Measurements from ENCODE around the gene C1orf35. TPM values are rescaled to one million over a fixed set of nuclear protein-coding genes. Genes with fewer than 3 reads are reported as not detected.

C1orf35 gene
- total and polyA plus RNA-seq, 9 of the 15 experiments (the other 6 are each of a cell fraction or from before 2014, with no cell fraction given), result 3.2 to 48.7 (median 12.5) TPM

- TF ChIP-seq, protein P1, sequence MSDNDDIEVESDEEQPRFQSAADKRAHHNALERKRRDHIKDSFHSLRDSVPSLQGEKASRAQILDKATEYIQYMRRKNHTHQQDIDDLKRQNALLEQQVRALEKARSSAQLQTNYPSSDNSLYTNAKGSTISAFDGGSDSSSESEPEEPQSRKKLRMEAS (CRISPR knock-in tag; IDR thresholded peaks at IDR 0.05), result peak; percentile 59
- TF ChIP-seq TEAD1 (CRISPR knock-in tag; IDR thresholded peaks at IDR 0.05) (0 out of 4 replicates have a peak, but pooled peaks of 1 of the 2 experiments have one; percentile 19), NFRKB (IDR thresholded peaks at IDR 0.05; ENCODE audit: low read depth) (no peak), ZNF780A (CRISPR knock-in tag; IDR thresholded peaks at IDR 0.05) (no peak), POLR2AphosphoS5 (IDR thresholded peaks at IDR 0.05; ENCODE audit: control insufficient read depth, insufficient read depth, low read depth, low read length) (0 out of 2 replicates have a peak, but pooled peaks have one; percentile 6), LEF1 (IDR thresholded peaks at IDR 0.05) (no peak), ARHGAP35 (IDR thresholded peaks at IDR 0.05; ENCODE audit: partially characterized antibody) (no peak), TCFL5 (CRISPR knock-in tag; conservative IDR thresholded peaks at IDR 0.05) (no peak), TBP (optimal IDR thresholded peaks at IDR 0.05; ENCODE audit: low read depth, low read length) (peak; percentile 38), NFE2L1 (tag; IDR thresholded peaks at IDR 0.05; ENCODE audit: borderline replicate concordance, low read depth) (no peak), ZNF766 (CRISPR knock-in tag; conservative IDR thresholded peaks at IDR 0.05) (no peak; the same call in 1 of the 2 replicates), ASH1L (IDR thresholded peaks at IDR 0.05; ENCODE audit: borderline replicate concordance, low read depth, partially characterized antibody) (no peak), MAFG (tag; conservative IDR thresholded peaks at IDR 0.05) (no peak), ZNF311 (CRISPR knock-in tag; IDR thresholded peaks at IDR 0.05) (no peak), ZNF354B (CRISPR knock-in tag; IDR thresholded peaks at IDR 0.05) (no peak), ELF1 (tag; IDR thresholded peaks at IDR 0.05) (no peak), BMI1 (IDR thresholded peaks at IDR 0.05; ENCODE audit: low read length) (no peak)
- TF ChIP-seq, protein P2, sequence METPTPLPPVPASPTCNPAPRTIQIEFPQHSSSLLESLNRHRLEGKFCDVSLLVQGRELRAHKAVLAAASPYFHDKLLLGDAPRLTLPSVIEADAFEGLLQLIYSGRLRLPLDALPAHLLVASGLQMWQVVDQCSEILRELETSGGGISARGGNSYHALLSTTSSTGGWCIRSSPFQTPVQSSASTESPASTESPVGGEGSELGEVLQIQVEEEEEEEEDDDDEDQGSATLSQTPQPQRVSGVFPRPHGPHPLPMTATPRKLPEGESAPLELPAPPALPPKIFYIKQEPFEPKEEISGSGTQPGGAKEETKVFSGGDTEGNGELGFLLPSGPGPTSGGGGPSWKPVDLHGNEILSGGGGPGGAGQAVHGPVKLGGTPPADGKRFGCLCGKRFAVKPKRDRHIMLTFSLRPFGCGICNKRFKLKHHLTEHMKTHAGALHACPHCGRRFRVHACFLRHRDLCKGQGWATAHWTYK (CRISPR knock-in tag; IDR thresholded peaks at IDR 0.05), result no peak
- TF ChIP-seq, protein P3, sequence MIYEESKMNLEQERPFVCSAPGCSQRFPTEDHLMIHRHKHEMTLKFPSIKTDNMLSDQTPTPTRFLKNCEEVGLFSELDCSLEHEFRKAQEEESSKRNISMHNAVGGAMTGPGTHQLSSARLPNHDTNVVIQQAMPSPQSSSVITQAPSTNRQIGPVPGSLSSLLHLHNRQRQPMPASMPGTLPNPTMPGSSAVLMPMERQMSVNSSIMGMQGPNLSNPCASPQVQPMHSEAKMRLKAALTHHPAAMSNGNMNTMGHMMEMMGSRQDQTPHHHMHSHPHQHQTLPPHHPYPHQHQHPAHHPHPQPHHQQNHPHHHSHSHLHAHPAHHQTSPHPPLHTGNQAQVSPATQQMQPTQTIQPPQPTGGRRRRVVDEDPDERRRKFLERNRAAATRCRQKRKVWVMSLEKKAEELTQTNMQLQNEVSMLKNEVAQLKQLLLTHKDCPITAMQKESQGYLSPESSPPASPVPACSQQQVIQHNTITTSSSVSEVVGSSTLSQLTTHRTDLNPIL (CRISPR knock-in tag; IDR thresholded peaks at IDR 0.05), result no peak
- TF ChIP-seq, protein P4, sequence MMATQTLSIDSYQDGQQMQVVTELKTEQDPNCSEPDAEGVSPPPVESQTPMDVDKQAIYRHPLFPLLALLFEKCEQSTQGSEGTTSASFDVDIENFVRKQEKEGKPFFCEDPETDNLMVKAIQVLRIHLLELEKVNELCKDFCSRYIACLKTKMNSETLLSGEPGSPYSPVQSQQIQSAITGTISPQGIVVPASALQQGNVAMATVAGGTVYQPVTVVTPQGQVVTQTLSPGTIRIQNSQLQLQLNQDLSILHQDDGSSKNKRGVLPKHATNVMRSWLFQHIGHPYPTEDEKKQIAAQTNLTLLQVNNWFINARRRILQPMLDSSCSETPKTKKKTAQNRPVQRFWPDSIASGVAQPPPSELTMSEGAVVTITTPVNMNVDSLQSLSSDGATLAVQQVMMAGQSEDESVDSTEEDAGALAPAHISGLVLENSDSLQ (IDR thresholded peaks at IDR 0.05), result peak; percentile 65
- TF ChIP-seq, protein P5, sequence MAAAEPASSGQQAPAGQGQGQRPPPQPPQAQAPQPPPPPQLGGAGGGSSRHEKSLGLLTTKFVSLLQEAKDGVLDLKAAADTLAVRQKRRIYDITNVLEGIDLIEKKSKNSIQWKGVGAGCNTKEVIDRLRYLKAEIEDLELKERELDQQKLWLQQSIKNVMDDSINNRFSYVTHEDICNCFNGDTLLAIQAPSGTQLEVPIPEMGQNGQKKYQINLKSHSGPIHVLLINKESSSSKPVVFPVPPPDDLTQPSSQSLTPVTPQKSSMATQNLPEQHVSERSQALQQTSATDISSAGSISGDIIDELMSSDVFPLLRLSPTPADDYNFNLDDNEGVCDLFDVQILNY (CRISPR knock-in tag; IDR thresholded peaks at IDR 0.05), result 0 out of 2 replicates have a peak, but pooled peaks have one; percentile 10
- TF ChIP-seq, protein P6, sequence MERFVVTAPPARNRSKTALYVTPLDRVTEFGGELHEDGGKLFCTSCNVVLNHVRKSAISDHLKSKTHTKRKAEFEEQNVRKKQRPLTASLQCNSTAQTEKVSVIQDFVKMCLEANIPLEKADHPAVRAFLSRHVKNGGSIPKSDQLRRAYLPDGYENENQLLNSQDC (CRISPR knock-in tag; IDR thresholded peaks at IDR 0.05), result no peak
These were observed 5.0 kb upstream of the C1orf35 start (continued) for GRCh38 chr1:228108055-228108690.
